ENCODE data around the gene DNMT3B. TPM values are rescaled to one million over a fixed set of nuclear protein-coding genes. Genes with fewer than 3 reads are reported as not detected.

DNMT3B gene
- total and polyA plus RNA-seq, 2 donors (not counting 1 experiment from before 2014, with no cell fraction given), result 0.15 to 0.47 TPM

GRCh38 chr20:32779500-32780211 lies 17.5 kb downstream of the DNMT3B start:
- no peak overlapping the region for H3K27ac Mint-ChIP-seq
- peaks cover 2% of the 10 kb centered on the region for H3K4me1 Mint-ChIP-seq
- H3K27me3 ChIP-seq (replicated peaks in 1 of 4; ENCODE audit: control extremely low read depth in 1 of 4, control insufficient read depth in 3 of 4, insufficient read depth in 4 of 4, low read length in 3 of 4), result no peaks in the 10 kb centered on the region
- no peaks in the 10 kb centered on the region for H3K79me2 ChIP-seq (ENCODE audit: control insufficient read depth, insufficient read depth, low read length)
- H3K4me3 Mint-ChIP-seq, result no peak overlapping the region
- no peaks in the 10 kb centered on the region for H3K4me1 ChIP-seq (ENCODE audit: control insufficient read depth in 2 of 2, insufficient read depth in 2 of 2, low read length in 2 of 2)
- no peak overlapping the region for H3K4me3 ChIP-seq (ENCODE audit: control extremely low read depth in 1 of 5, extremely low read depth in 1 of 5, insufficient read depth in 1 of 5, low read depth in 2 of 5, low read length in 4 of 5)
- intact Hi-C loops (cut with micrococcal nuclease), result loop anchor here (5.0 kb wide), 1 partner anchor 257 kb away; no protein-coding TSS in a partner anchor
- H3K27ac ChIP-seq (ENCODE audit: low read length in 2 of 2), result no peak overlapping the region
- CTCF ChIA-PET, result interaction anchor here (0.6 to 6.6 kb wide), 9 partner anchors 10 to 258 kb away, joined by 3 to 138 read pairs (median 8); partner anchors contain the start of gene C20orf203
- no peaks in the 10 kb centered on the region for H4K20me1 ChIP-seq (ENCODE audit: control insufficient read depth, insufficient read depth, low read length, poor library complexity, severe bottlenecking)
- no peak for ATAC-seq (ENCODE audit: low read depth)
- H3K4me2 ChIP-seq (replicated peaks; ENCODE audit: low read depth, low read length, poor library complexity, severe bottlenecking), result no peak overlapping the region
- no peak overlapping the region for H3K9ac ChIP-seq (ENCODE audit: low read length)
- H3K36me3 ChIP-seq (replicated peaks in 1 of 2; ENCODE audit: control extremely low read depth in 1 of 2, control insufficient read depth in 1 of 2, extremely low read depth in 1 of 2, insufficient read depth in 2 of 2, low read length in 1 of 2), result no peaks in the 10 kb centered on the region
- POLR2A ChIA-PET, result no interaction called here
- WGBS (ENCODE audit: insufficient coverage), result 98% methylated on average over 6 of the region's 10 CpGs
- H2AFZ ChIP-seq (ENCODE audit: insufficient read depth, low read depth, low read length, poor library complexity, severe bottlenecking), result no peak overlapping the region
- no peaks in the 10 kb centered on the region for H3K9me3 Mint-ChIP-seq (ENCODE audit: insufficient read depth)
- no peak for DNase-seq
- H3K9me3 ChIP-seq (ENCODE audit: control extremely low read depth in 1 of 3, control insufficient read depth in 2 of 3, insufficient read depth in 1 of 3, low read length in 2 of 3), result no peaks in the 10 kb centered on the region
- no peak for TF ChIP-seq CTCF (IDR thresholded peaks at IDR 0.05)
- no peak for TF ChIP-seq EZH2 (IDR thresholded peaks at IDR 0.05; ENCODE audit: borderline replicate concordance, insufficient read depth, low read depth, low read length, poor library complexity, severe bottlenecking)
- no peaks in the 10 kb centered on the region for H3K27me3 Mint-ChIP-seq

GRCh38 chr20:32780278-32780677 lies 18.1 kb downstream of the DNMT3B start:
- ATAC-seq (ENCODE audit: low read depth), result no peak

More at GRCh38 chr20:32780278-32780677, 18.1 kb downstream of the DNMT3B start:
- Histone ChIP-seq H3K27ac (ENCODE audit: low read length in 2 of 2) (no peak overlapping the region), H3K9ac (ENCODE audit: low read length) (no peak overlapping the region), H3K4me2 (replicated peaks; ENCODE audit: low read depth, low read length, poor library complexity, severe bottlenecking) (no peak overlapping the region), H3K36me3 (replicated peaks in 1 of 2; ENCODE audit: control extremely low read depth in 1 of 2, control insufficient read depth in 1 of 2, extremely low read depth in 1 of 2, insufficient read depth in 2 of 2, low read length in 1 of 2) (no peaks in the 10 kb centered on the region), H2AFZ (ENCODE audit: insufficient read depth, low read depth, low read length, poor library complexity, severe bottlenecking) (no peak overlapping the region), H4K20me1 (ENCODE audit: control insufficient read depth, insufficient read depth, low read length, poor library complexity, severe bottlenecking) (no peaks in the 10 kb centered on the region), H3K79me2 (ENCODE audit: control insufficient read depth, insufficient read depth, low read length) (no peaks in the 10 kb centered on the region), H3K9me3 (ENCODE audit: control extremely low read depth in 1 of 3, control insufficient read depth in 2 of 3, insufficient read depth in 1 of 3, low read length in 2 of 3) (no peaks in the 10 kb centered on the region), H3K4me3 (ENCODE audit: control extremely low read depth in 1 of 5, extremely low read depth in 1 of 5, insufficient read depth in 1 of 5, low read depth in 2 of 5, low read length in 4 of 5) (no peak overlapping the region), H3K4me1 (ENCODE audit: control insufficient read depth in 2 of 2, insufficient read depth in 2 of 2, low read length in 2 of 2) (no peaks in the 10 kb centered on the region), H3K27me3 (replicated peaks in 1 of 4; ENCODE audit: control extremely low read depth in 1 of 4, control insufficient read depth in 3 of 4, insufficient read depth in 4 of 4, low read length in 3 of 4) (no peaks in the 10 kb centered on the region)
- TF ChIP-seq CTCF (IDR thresholded peaks at IDR 0.05) (no peak), EZH2 (IDR thresholded peaks at IDR 0.05; ENCODE audit: borderline replicate concordance, insufficient read depth, low read depth, low read length, poor library complexity, severe bottlenecking) (no peak)
- Mint-ChIP-seq H3K9me3 (ENCODE audit: insufficient read depth) (no peaks in the 10 kb centered on the region), H3K4me1 (peaks cover 2% of the 10 kb centered on the region), H3K4me3 (no peak overlapping the region), H3K27me3 (no peaks in the 10 kb centered on the region), H3K27ac (no peak overlapping the region)
- intact Hi-C loops (cut with micrococcal nuclease), result no loop called here
- DNase-seq, result no peak
- WGBS (ENCODE audit: insufficient coverage), result 92% methylated on average over 15 of the region's 16 CpGs
- ChIA-PET POLR2A (no interaction called here), CTCF (interaction anchor here (1.3 to 6.6 kb wide), 3 partner anchors 106 to 258 kb away, joined by 4 to 138 read pairs (median 5); partner anchors contain the start of gene C20orf203)
